SU-DHL-6 (cell line): ENCODE measurements around the gene KRT8.

Experiments
- EZH2phosphoT487 ChIP-seq: fragments of 200-600 bp; sonication (generic), shearing (Covaris generic); conservative IDR thresholded peaks from 2 replicates; pipeline ENCODE4 v1.6.1; 2018; ENCODE audit warnings: mild to moderate bottlenecking, antibody characterized with exemption, low read length, moderate library complexity, mixed read lengths
- TF ChIP-seq, protein P1 (sequence below): fragments of 200-600 bp; sonication (generic); IDR thresholded peaks from one replicate; pipeline ENCODE4 v1.5.1; 2017; ENCODE audit warnings: antibody characterized with exemption, mild to moderate bottlenecking, low read length, moderate library complexity; ENCODE audit not compliant: insufficient read depth, poor library complexity, severe bottlenecking

DNA sequence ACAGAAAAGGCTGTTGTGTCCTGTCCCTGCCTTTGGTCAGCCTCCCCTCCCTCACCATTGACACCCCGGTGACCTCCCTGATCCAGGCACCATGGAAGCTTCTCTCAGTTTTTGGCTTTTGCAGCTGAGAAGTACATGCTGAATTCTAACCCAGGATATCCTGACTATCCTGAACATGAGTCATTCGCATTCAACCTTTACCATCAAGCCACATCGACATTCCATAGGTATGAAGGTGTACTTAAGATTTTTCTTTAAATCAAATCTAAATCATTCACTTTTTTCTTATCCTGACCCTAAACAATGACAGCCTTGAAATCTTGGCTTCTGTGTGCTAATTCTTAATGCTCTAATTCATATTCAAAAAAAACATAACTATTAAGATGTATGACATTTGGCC, 47.4 kb downstream of the KRT8 start:
- TF ChIP-seq, protein P1, sequence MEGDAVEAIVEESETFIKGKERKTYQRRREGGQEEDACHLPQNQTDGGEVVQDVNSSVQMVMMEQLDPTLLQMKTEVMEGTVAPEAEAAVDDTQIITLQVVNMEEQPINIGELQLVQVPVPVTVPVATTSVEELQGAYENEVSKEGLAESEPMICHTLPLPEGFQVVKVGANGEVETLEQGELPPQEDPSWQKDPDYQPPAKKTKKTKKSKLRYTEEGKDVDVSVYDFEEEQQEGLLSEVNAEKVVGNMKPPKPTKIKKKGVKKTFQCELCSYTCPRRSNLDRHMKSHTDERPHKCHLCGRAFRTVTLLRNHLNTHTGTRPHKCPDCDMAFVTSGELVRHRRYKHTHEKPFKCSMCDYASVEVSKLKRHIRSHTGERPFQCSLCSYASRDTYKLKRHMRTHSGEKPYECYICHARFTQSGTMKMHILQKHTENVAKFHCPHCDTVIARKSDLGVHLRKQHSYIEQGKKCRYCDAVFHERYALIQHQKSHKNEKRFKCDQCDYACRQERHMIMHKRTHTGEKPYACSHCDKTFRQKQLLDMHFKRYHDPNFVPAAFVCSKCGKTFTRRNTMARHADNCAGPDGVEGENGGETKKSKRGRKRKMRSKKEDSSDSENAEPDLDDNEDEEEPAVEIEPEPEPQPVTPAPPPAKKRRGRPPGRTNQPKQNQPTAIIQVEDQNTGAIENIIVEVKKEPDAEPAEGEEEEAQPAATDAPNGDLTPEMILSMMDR = no peak
- TF ChIP-seq EZH2phosphoT487 = no peak
